Transverse colon (tissue), 4 donors: Measurements from ENCODE around the gene PGLYRP2.

ENCODE experiments used
- EP300 ChIP-seq: sonication (generic); formaldehyde crosslinking; IDR thresholded peaks from one replicate; pipeline ENCODE4 v1.6.1; 2017; ENCODE audit warnings: antibody characterized with exemption, low read depth
- POLR2A ChIP-seq: fragments of 450-650 bp; IDR thresholded peaks from one replicate; pipeline ENCODE4 v1.6.1; 2016; ENCODE audit warnings: antibody characterized with exemption, mild to moderate bottlenecking, moderate library complexity
- POLR2AphosphoS5 ChIP-seq, 3 donors: sonication (generic); formaldehyde crosslinking; IDR thresholded peaks; one replicate each; pipeline ENCODE4 v1.6.1; 2016; ENCODE audit warnings: antibody characterized with exemption in 3 of 3
- TF ChIP-seq, protein P1 (sequence below), 5 experiments: fragments of 200-600 bp in 3 of 5; fragments of 450-650 bp in 2 of 5; sonication (generic) in 3 of 5; IDR thresholded peaks; 1 replicate in 2 of 5; 2 replicates in 3 of 5; pipeline ENCODE4 v1.5.1; 2016 to 2017; ENCODE audit warnings: antibody characterized with exemption in 5 of 5, inconsistent platforms in 3 of 5, mild to moderate bottlenecking in 2 of 5, moderate library complexity in 1 of 5

DNA sequence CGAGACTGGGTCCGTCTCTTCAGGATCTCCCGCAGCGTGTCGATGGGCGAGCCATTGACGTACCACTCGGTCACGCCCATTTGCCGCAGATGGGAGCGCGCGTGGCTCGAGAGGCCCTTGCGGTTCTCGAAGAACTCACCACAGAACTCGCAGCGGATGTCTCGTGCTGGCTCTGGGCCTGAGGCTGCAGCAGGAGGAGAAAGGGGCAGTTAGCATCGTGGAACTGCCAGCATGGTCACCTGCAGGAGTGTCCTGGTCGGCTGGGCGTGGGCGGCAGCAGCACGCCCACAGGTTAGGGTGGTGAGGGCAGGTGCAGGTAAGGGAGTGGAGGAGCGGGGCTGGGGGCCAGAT is 52.0 kb downstream of the PGLYRP2 start:
- TF ChIP-seq, protein P1, sequence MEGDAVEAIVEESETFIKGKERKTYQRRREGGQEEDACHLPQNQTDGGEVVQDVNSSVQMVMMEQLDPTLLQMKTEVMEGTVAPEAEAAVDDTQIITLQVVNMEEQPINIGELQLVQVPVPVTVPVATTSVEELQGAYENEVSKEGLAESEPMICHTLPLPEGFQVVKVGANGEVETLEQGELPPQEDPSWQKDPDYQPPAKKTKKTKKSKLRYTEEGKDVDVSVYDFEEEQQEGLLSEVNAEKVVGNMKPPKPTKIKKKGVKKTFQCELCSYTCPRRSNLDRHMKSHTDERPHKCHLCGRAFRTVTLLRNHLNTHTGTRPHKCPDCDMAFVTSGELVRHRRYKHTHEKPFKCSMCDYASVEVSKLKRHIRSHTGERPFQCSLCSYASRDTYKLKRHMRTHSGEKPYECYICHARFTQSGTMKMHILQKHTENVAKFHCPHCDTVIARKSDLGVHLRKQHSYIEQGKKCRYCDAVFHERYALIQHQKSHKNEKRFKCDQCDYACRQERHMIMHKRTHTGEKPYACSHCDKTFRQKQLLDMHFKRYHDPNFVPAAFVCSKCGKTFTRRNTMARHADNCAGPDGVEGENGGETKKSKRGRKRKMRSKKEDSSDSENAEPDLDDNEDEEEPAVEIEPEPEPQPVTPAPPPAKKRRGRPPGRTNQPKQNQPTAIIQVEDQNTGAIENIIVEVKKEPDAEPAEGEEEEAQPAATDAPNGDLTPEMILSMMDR (IDR thresholded peaks at IDR 0.05) = no peak
- TF ChIP-seq POLR2A (no peak), EP300 (no peak), POLR2AphosphoS5 (IDR thresholded peaks at IDR 0.05) (no peak)
